DND-41 (cell line): ENCODE data around the gene ZNF488.

Source experiments
- ATAC-seq: fragments of 200-7000 bp; cut with Tn5 transposase; 3 replicates; pipeline ENCODE4 v1.9.1; 2021; ENCODE audit warnings: low read depth; ENCODE audit not compliant: insufficient read depth
- DNase-seq: peaks from one replicate; pipeline ENCODE4 v3.0.0-alpha.2; 2020
- H2AFZ ChIP-seq: 2 replicates; pipeline ENCODE4 v1.6.0; 2012; ENCODE audit warnings: low read depth, low read length
- H3K27ac ChIP-seq: 2 replicates; pipeline ENCODE4 v1.5.1; 2012; ENCODE audit warnings: low read length, inconsistent platforms
- H3K27me3 ChIP-seq: fragments of 200-600 bp; sonication (generic); 2 replicates; pipeline ENCODE4 v1.6.0; 2012; ENCODE audit warnings: low read length, mild to moderate bottlenecking, inconsistent platforms; ENCODE audit not compliant: insufficient read depth, poor library complexity
- H3K36me3 ChIP-seq: 2 replicates; pipeline ENCODE4 v1.5.1; 2012; ENCODE audit warnings: low read length, inconsistent platforms; ENCODE audit not compliant: insufficient read depth
- H3K4me1 ChIP-seq: 2 replicates; pipeline ENCODE4 v1.5.1; 2012; ENCODE audit warnings: mild to moderate bottlenecking, low read length; ENCODE audit not compliant: insufficient read depth
- H3K4me2 ChIP-seq: 2 replicates; pipeline ENCODE4 v1.6.0; 2012; ENCODE audit warnings: mild to moderate bottlenecking, moderate library complexity, low read length, inconsistent platforms; ENCODE audit not compliant: insufficient read depth
- H3K4me3 ChIP-seq, 2 experiments: fragments of 200-600 bp in 1 of 2; shearing (Covaris generic) in 1 of 2; 2 replicates each; pipeline ENCODE4 v1.5.1; 2012 to 2016; ENCODE audit warnings: inconsistent platforms in 2 of 2, low read length in 2 of 2, mild to moderate bottlenecking in 2 of 2, low read depth in 1 of 2, moderate library complexity in 1 of 2
- H3K79me2 ChIP-seq: 2 replicates; pipeline ENCODE4 v1.6.0; 2012; ENCODE audit warnings: low read length, inconsistent platforms; ENCODE audit not compliant: insufficient read depth
- H3K9ac ChIP-seq: 2 replicates; pipeline ENCODE4 v1.6.0; 2012; ENCODE audit warnings: low read depth, mild to moderate bottlenecking, inconsistent platforms, low read length, moderate library complexity
- H3K9me3 ChIP-seq: 2 replicates; pipeline ENCODE4 v1.5.1; 2012; ENCODE audit warnings: low read length, moderate library complexity, mild to moderate bottlenecking, inconsistent platforms; ENCODE audit not compliant: insufficient read depth, severe bottlenecking
- H4K20me1 ChIP-seq: 2 replicates; pipeline ENCODE4 v1.6.0; 2012; ENCODE audit warnings: low read length; ENCODE audit not compliant: insufficient read depth
- EZH2 ChIP-seq: IDR thresholded peaks from 3 replicates; pipeline ENCODE4 v1.6.1; 2012; ENCODE audit warnings: borderline replicate concordance, low read depth, mild to moderate bottlenecking, moderate library complexity, low read length, inconsistent platforms; ENCODE audit not compliant: severe bottlenecking
- TF ChIP-seq, protein P1 (sequence below): IDR thresholded peaks from 2 replicates; pipeline ENCODE4 v1.5.1; 2012; ENCODE audit warnings: borderline replicate concordance, low read length, moderate library complexity, mild to moderate bottlenecking; ENCODE audit not compliant: poor library complexity, severe bottlenecking; ENCODE audit errors: extremely low read depth

Gene ZNF488

GRCh38 chr10:47370015-47370767 lies 13.9 kb downstream of the ZNF488 start:
- TF ChIP-seq EZH2: no peak
- TF ChIP-seq, protein P1, sequence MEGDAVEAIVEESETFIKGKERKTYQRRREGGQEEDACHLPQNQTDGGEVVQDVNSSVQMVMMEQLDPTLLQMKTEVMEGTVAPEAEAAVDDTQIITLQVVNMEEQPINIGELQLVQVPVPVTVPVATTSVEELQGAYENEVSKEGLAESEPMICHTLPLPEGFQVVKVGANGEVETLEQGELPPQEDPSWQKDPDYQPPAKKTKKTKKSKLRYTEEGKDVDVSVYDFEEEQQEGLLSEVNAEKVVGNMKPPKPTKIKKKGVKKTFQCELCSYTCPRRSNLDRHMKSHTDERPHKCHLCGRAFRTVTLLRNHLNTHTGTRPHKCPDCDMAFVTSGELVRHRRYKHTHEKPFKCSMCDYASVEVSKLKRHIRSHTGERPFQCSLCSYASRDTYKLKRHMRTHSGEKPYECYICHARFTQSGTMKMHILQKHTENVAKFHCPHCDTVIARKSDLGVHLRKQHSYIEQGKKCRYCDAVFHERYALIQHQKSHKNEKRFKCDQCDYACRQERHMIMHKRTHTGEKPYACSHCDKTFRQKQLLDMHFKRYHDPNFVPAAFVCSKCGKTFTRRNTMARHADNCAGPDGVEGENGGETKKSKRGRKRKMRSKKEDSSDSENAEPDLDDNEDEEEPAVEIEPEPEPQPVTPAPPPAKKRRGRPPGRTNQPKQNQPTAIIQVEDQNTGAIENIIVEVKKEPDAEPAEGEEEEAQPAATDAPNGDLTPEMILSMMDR: no peak
- Histone ChIP-seq H3K36me3 (no peaks in the 10 kb centered on the region), H3K9ac (no peak overlapping the region), H3K4me2 (no peak overlapping the region), H3K4me3 (no peak overlapping the region), H3K27me3 (peaks cover 18% of the 10 kb centered on the region), H3K9me3 (no peaks in the 10 kb centered on the region), H3K4me1 (no peaks in the 10 kb centered on the region), H2AFZ (no peak overlapping the region), H3K27ac (no peak overlapping the region), H3K79me2 (no peaks in the 10 kb centered on the region), H4K20me1 (0 out of 2 replicates have a peak, but pooled peaks cover 4% of the 10 kb centered on the region)
- no peak for DNase-seq
- no peak for ATAC-seq

DNA sequence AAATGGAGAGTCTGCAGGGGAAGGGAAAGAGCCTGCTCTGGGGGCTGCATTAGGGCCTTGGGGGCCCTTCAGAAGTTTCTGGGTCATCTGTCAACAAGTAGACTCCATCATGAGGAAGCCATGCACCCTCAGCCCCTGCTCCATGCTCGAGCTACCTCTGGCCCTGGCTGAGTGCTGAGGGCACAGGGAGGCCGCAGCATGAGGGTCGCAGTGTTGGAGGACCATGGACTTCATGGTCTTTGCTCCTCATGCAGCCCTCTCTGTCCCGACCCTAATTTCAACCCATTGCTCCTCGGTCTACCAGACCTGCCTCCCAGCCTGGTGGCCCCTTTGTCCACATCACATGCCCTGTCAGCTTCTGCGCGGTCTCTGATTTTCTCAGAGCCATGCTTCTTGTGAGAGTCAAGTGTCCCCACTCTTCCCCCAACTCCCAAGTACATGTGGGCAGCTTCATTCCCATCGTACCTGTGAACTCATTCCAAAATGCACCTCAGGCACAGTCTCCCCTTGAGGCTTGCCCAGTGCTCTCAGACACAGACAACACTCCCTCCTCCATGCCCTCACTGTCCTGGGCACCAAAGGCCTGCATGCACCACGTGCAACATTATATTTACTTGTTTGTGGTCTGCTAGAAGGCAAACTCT lies 14.7 kb downstream of the ZNF488 start:
- TF ChIP-seq, protein P1: no peak
- no peak for TF ChIP-seq EZH2
- no peaks in the 10 kb centered on the region for H3K79me2 ChIP-seq
- 0 out of 2 replicates have a peak, but pooled peaks cover 4% of the 10 kb centered on the region for H4K20me1 ChIP-seq
- no peak overlapping the region for H3K4me3 ChIP-seq
- no peak overlapping the region for H3K4me2 ChIP-seq
- H3K4me1 ChIP-seq: no peaks in the 10 kb centered on the region
- H3K27me3 ChIP-seq: peaks cover 12% of the 10 kb centered on the region
- DNase-seq: no peak
- H3K9me3 ChIP-seq: no peaks in the 10 kb centered on the region
- H3K27ac ChIP-seq: no peak overlapping the region
- ATAC-seq: no peak
- no peak overlapping the region for H3K9ac ChIP-seq
- no peaks in the 10 kb centered on the region for H3K36me3 ChIP-seq
- no peak overlapping the region for H2AFZ ChIP-seq

GRCh38 chr10:47368431-47369180 lies 15.5 kb downstream of the ZNF488 start:
- ATAC-seq (no peak), DNase-seq (no peak)
- Histone ChIP-seq H3K79me2 (no peaks in the 10 kb centered on the region), H3K36me3 (no peaks in the 10 kb centered on the region), H3K4me2 (no peak overlapping the region), H3K27ac (no peak overlapping the region), H3K9me3 (no peaks in the 10 kb centered on the region), H3K27me3 (peaks cover 15% of the 10 kb centered on the region), H4K20me1 (0 out of 2 replicates have a peak, but pooled peaks cover 4% of the 10 kb centered on the region), H3K9ac (no peak overlapping the region), H2AFZ (no peak overlapping the region), H3K4me1 (no peaks in the 10 kb centered on the region), H3K4me3 (no peak overlapping the region)
- no peak for TF ChIP-seq EZH2
- TF ChIP-seq, protein P1: no peak
